NCI-H1930 (cell line): ENCODE data around the gene MCHR1.
A peak's percentile ranks its signal among the peaks of the same experiment; 100 is the strongest.
"Not testable (repeated sequence)": the region's sequence is repeated elsewhere in the genome, so short reads cannot be mapped to it uniquely, and the experiment has no call there.

Experiments used
- DNase-seq, 2 experiments: peaks; one replicate each; lab custom pipeline; 2025; lab: John Stamatoyannopoulos, UW

Gene MCHR1

DNA sequence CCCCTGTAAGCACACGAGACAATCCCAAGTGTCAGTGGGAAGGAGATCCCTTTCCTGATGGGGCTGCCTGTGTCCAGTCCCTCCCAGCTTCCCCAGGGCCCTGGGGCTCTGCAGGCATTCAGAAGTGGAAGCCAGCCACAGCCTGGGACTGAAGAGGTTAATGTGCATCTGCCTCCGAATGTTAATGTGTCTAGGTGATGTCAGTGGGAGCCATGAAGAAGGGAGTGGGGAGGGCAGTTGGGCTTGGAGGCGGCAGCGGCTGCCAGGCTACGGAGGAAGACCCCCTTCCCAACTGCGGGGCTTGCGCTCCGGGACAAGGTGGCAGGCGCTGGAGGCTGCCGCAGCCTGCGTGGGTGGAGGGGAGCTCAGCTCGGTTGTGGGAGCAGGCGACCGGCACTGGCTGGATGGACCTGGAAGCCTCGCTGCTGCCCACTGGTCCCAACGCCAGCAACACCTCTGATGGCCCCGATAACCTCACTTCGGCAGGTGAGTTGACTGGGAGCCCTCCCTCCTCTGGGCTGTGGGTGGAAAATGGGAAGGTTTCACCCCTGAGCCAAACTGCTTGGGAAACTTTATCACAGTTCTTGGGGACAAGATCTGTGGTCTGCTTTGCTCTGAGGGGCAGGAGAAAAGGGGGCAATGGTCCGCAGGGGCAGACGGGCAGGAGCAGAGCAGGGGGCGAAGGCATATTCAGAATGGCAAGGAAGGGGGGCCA lies at the start of gene MCHR1:
MCHR1 (plus strand) TSS at position 236 of the 715 bp plus-strand sequence; CDS start at position 405, 169 bp downstream.
- no peak for DNase-seq

DNA sequence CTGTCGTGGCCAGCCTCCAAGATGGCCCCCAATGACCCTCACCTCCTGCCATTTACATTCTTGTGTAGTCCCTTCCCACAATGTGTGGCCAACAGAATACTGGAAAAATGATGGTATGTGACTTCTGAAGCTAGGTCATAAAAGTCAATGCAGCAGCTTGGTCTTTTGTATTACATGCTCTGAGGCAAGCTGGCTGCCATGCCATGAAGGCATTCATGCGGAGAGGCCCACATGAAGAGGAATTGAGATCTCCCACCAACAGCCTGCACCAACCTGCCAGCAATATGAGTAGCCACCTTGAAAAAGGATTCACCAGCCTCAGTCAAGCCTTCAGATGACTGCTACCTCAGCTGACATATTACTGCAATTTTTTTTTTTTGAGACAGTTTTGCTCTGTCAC lies 47.4 kb upstream of the MCHR1 start:
- DNase-seq, result no peak

DNA sequence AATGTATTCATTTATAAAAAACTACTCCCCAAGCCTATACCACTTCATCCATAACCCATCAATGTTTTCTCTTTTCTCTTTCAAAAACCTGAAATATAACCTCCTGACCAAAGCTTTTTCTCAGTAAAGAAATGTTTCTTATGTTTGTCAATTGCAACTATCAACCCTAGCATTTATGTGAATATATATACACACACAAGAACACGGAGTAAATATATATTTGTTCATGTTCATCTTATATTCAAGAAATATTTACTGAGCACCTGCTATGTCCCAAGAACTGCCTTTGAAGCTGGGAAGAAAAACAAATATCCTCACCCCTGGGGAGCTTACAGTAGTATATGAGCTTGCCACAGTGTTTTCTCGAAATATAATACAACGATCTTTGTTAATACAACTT lies 46.2 kb upstream of the MCHR1 start:
- no peak for DNase-seq

GRCh38 chr22:40634119-40634903 lies 45.0 kb upstream of the MCHR1 start:
- DNase-seq, result no peak

DNA sequence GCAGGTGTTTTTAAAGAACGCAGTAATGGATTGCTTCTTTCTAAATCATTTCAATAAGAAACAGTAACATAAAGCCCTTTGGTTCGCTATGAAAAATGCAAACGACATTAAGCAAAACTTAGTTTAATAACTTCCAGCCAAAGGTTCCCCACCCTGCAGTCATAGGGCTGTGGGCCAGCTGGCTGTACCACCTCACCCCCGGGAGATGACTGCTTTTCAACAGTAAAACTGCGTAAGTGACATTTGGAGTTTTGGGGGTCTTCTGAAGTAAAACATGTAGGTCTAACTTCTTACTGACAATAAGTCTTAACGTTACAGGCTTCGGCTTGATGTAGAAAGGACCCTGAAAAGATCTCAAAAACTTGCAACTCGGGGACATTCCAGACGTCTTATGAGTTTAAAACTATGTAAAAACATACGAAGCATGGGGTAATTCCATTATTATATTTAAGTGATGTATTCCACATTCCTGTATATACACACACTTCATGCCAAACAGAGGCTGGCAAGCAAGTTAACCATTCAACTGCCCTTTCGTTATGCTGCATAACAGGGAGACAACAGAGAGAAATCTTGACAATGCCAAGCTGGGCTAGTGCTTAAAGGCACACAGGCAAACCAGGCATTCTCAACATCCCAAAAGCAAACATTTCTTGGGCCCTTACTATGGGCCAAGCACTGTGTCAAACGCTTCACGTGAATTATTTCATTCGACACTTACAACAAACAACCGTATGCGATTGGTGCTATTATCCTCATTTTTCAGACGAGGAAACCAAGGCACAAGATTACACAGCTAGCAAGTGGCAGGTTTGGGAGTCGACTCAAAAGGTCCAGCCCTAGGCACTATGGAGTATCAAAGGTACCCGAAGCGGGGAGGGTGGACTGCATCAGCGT lies 44.0 kb upstream of the MCHR1 start:
- no peak for DNase-seq

GRCh38 chr22:40635940-40636379 lies 43.3 kb upstream of the MCHR1 start:
- DNase-seq, result no peak

- peak; percentile 99 for DNase-seq
Observed at GRCh38 chr22:40636380-40637182, 42.7 kb upstream of the MCHR1 start, which contains the start of gene MRTFA. MRTFA (minus strand) TSS chr22:40636719.

- no peak for DNase-seq
Observed at GRCh38 chr22:40637183-40638150, 41.8 kb upstream of the MCHR1 start.

DNA sequence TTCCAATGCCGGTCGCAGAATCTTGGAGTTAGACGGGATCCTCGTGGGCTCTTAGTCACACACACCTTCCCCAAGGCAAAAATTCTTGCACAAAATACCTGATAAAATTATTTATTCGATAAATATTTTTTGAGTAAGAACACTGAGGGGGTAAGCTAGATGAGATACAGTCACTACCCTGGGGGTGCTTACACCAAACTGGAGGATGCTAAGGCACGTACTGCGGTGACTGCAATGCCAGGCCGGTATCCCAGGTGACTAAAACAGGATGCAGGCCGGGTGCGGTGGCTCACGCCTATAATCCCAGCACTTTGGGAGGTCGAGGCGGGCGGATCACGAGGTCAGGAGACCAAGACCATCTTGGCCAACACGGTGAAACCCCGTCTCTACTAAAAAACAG lies 41.0 kb upstream of the MCHR1 start:
- DNase-seq, result no peak

DNA sequence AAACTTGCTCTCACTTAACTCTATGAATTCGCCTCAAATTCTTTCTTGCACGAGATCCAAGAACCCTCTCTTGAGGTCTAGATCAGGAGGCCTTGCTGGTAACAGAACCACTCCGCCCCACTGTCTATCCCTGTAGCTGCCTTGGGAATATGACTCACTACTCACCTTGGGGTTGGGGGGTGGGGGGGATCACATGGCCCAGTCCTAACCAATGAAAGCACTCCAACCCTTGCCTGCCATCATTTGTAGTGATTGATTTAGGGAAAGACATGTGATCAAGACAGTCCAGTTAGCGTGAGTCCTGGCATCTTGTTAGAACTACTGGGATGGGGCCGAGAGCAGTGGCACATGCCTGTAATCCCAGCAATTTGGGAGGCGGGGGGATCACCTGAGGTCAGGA lies 38.0 kb upstream of the MCHR1 start:
- no peak for DNase-seq

- DNase-seq, result no peak
Observed at GRCh38 chr22:40642316-40642715, 37.0 kb upstream of the MCHR1 start.

DNA sequence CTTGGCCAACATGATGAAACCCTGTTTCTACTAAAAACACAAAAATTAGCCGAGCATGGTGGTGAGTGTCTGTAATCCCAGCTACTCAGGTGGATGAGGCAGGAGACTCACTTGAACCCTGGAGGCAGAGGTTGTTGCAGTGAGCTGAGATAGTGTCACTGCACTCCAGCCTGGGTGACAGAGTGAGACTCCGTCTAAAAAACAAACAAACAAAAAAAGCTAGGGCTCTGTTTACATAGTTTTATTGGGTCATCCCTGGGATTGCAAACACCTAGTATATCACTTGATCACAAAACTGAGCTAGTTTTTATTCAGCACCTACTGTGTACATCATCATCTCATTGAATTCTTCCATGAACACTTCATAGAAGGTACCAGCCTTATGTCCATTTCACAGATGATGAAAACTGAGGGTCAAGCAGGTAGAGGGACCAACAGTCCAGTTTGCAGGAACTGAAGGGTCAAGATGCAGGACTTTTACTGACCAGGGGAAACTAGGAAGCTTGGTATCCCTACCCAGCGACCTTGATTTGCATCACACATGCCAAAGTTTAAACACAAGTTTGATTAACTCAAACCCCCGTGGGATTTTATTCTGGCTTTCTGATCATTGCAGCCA lies 33.6 kb upstream of the MCHR1 start:
- DNase-seq, result no peak

- no peak for DNase-seq
Observed at GRCh38 chr22:40648386-40648785, 30.9 kb upstream of the MCHR1 start.

DNA sequence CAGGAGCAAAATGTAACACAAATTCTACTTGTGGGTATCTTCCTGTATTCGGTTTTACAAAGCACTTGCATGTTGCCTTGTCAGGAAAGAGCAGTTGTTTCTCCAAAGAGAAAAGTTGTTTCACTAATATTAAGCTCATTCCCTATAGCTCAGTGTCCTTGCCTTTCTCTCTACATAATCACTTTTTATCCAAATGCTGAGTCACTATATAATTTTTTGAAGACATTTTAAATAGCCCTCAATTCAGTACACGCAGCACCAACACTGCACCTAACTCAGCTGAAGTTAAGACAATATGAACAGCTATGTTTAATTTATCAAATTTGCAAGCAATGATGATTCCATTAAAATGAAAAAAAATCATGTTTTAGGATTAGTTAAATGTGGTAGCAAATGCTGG lies 28.2 kb upstream of the MCHR1 start:
- no peak for DNase-seq

DNA sequence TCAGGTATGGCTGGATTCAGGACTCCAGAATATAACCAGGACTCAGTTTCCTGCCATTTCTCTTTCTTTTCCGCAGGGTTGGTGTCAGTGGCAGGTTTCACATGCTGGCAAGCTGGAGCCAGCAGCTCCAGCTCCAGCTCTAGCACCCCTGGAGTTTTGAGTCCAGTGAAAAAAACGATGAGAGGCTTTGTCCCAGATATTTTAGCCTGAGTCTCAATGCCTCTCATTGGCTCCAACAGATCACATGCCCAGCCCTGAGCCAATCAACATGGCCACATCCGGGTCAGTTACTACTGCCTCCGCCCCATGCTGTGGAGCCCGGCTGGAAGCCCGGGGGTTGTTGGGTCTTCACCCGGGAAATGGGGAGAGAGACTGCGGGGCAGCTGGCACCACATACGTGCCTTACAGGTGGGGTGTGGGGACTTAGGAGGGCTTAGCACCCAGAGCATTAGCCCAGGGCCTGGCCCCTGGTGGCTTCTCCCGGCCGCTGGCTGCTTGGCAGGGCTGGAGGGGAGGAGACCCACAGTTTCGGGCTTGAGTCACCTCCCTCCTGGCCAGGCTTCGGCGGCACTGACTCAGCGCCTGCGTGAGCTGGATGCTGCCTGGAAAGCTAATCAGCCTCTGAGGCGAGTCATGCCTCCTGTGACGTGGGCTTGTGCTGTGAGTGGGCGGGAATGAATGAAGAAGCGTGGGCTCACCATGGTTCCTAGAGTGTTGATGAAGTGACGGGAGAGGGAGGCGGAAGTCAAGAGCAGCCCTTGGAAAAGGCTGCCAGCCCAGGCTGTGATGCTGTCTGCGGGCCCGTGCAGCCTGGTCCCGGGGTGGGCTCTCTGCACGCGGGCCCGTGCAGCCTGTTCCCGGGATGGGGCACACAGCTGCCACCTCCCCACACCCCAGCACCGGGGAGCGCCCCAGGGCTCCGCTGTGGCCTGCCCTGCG lies 27.5 kb upstream of the MCHR1 start:
- DNase-seq, result peak; percentile 85 to 86

- DNase-seq, result no peak
Observed at GRCh38 chr22:40653361-40653760, 25.9 kb upstream of the MCHR1 start.

DNA sequence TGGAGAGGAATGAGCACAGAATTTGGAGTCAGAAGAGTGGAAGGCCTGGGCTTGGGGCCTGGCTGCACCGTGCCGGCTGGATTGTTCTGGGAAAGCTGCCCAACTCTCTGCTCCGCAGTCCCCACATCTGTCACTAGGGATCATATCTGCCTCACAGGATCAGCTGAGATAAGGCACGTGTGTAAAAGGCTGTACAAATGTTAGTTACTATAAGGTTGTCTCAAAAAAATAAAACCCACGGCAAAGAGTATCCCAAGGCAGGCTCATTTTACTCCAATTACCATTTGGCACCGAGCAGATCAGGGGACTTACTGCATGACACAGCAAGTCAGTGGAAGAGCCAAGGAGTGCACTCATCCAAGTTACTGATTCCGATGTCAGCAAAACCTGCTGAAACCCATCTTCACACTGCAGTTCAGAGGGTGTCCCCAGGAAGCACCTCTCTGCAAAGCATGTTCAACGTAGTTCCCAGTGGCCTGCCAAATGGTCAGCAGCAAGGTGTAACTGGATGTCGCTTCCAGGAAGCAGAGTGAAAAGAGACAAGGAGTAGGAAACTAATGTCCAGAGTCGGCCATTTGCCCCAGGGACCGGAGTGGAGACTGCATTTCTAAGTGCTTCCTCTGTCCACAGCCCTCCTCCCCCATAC lies 24.6 kb upstream of the MCHR1 start:
- no peak for DNase-seq

GRCh38 chr22:40655941-40656340 lies 23.3 kb upstream of the MCHR1 start:
- not testable (repeated sequence) for DNase-seq
